SK-N-SH treated with all-trans-retinoic acid at 6 μM for 48 hours (cell line): ENCODE data around the gene DGKZ.

Source experiments
- ATAC-seq: fragments of 200-7000 bp; cut with Tn5 transposase; 3 replicates; pipeline ENCODE4 v1.9.1; 2020; ENCODE audit warnings: mild to moderate bottlenecking, moderate library complexity
- ARNTL ChIP-seq: fragments of 450-650 bp; formaldehyde crosslinking; IDR thresholded peaks from 2 replicates; pipeline ENCODE4 v1.5.0; 2020; ENCODE audit warnings: low read depth, mild to moderate bottlenecking, moderate library complexity, borderline replicate concordance
- BACH2 ChIP-seq: fragments of 250-450 bp; sonication (Bioruptor Pico); IDR thresholded peaks from 2 replicates; pipeline ENCODE4 v1.9.0; 2021; ENCODE audit warnings: mild to moderate bottlenecking, borderline replicate concordance
- CSDC2 ChIP-seq: fragments of 250-450 bp; sonication (Bioruptor Pico); IDR thresholded peaks from 2 replicates; pipeline ENCODE4 v1.5.0; 2020; ENCODE audit warnings: mild to moderate bottlenecking, moderate library complexity
- ESRRG ChIP-seq: fragments of 250-450 bp; sonication (Bioruptor Pico); IDR thresholded peaks from 2 replicates; pipeline ENCODE4 v1.6.1; 2021; ENCODE audit warnings: mild to moderate bottlenecking
- ISL1 ChIP-seq: fragments of 250-450 bp; sonication (Bioruptor Pico); IDR thresholded peaks from 2 replicates; pipeline ENCODE4 v2.1.2; 2022; ENCODE audit warnings: mild to moderate bottlenecking, moderate library complexity
- PPARA ChIP-seq: fragments of 250-450 bp; sonication (Bioruptor Pico); IDR thresholded peaks from 2 replicates; pipeline ENCODE4 v1.5.0; 2020; ENCODE audit warnings: mild to moderate bottlenecking, borderline replicate concordance
- RARB ChIP-seq: fragments of 250-450 bp; sonication (Bioruptor Pico); IDR thresholded peaks from 2 replicates; pipeline ENCODE4 v1.8.0; 2021; ENCODE audit warnings: mild to moderate bottlenecking, moderate library complexity
- SNAI2 ChIP-seq: fragments of 250-450 bp; sonication (Bioruptor Pico); IDR thresholded peaks from 2 replicates; pipeline ENCODE4 v1.5.0; 2020; ENCODE audit warnings: mild to moderate bottlenecking, moderate library complexity
- TCF4 ChIP-seq: fragments of 250-450 bp; sonication (Bioruptor Pico); IDR thresholded peaks from 2 replicates; pipeline ENCODE4 v1.8.0; 2021; ENCODE audit warnings: mild to moderate bottlenecking, moderate library complexity, borderline replicate concordance
- TOX ChIP-seq: fragments of 250-450 bp; sonication (Bioruptor Pico); IDR thresholded peaks from 2 replicates; pipeline ENCODE4 v1.8.0; 2021; ENCODE audit warnings: mild to moderate bottlenecking, moderate library complexity, borderline replicate concordance
- ZC3H10 ChIP-seq: fragments of 250-450 bp; sonication (Bioruptor Pico); IDR thresholded peaks from 2 replicates; pipeline ENCODE4 v1.5.1; 2021; ENCODE audit warnings: mild to moderate bottlenecking, moderate library complexity
- ZFP3 ChIP-seq: fragments of 250-450 bp; sonication (Bioruptor Pico); IDR thresholded peaks from 2 replicates; pipeline ENCODE4 v1.5.0; 2020; ENCODE audit warnings: mild to moderate bottlenecking, moderate library complexity
- ZFP30 ChIP-seq: fragments of 450-650 bp; formaldehyde crosslinking; IDR thresholded peaks from 2 replicates; pipeline ENCODE4 v1.5.0; 2022; ENCODE audit warnings: mild to moderate bottlenecking, moderate library complexity
- ZNF565 ChIP-seq: fragments of 450-650 bp; formaldehyde crosslinking; conservative IDR thresholded peaks from 2 replicates; pipeline ENCODE4 v1.5.0; 2020; ENCODE audit warnings: low read depth, mild to moderate bottlenecking, moderate library complexity
- ZNF70 ChIP-seq: fragments of 450-650 bp; formaldehyde crosslinking; IDR thresholded peaks from 2 replicates; pipeline ENCODE4 v1.5.0; 2020; ENCODE audit warnings: mild to moderate bottlenecking, moderate library complexity
- ZNF8 ChIP-seq: fragments of 450-650 bp; formaldehyde crosslinking; IDR thresholded peaks from 2 replicates; pipeline ENCODE4 v1.5.0; 2020; ENCODE audit warnings: mild to moderate bottlenecking, moderate library complexity
- TF ChIP-seq, protein P1 (sequence below): fragments of 250-450 bp; sonication (Bioruptor Pico); IDR thresholded peaks from 2 replicates; pipeline ENCODE4 v1.8.0; 2020; ENCODE audit warnings: mild to moderate bottlenecking, moderate library complexity, borderline replicate concordance
- TF ChIP-seq, protein P2 (sequence below): fragments of 250-450 bp; sonication (Bioruptor Pico); IDR thresholded peaks from 2 replicates; pipeline ENCODE4 v1.5.1; 2021; ENCODE audit warnings: mild to moderate bottlenecking, moderate library complexity
- TF ChIP-seq, protein P3 (sequence below): fragments of 250-450 bp; sonication (Bioruptor Pico); IDR thresholded peaks from 2 replicates; pipeline ENCODE4 v1.5.0; 2020; ENCODE audit warnings: mild to moderate bottlenecking, moderate library complexity
- TF ChIP-seq, protein P4 (sequence below): fragments of 250-450 bp; sonication (Bioruptor Pico); IDR thresholded peaks from 2 replicates; pipeline ENCODE4 v1.8.0; 2021; ENCODE audit warnings: low read depth, mild to moderate bottlenecking, moderate library complexity, borderline replicate concordance
- TF ChIP-seq, protein P5 (sequence below): fragments of 250-450 bp; sonication (Bioruptor Pico); IDR thresholded peaks from 2 replicates; pipeline ENCODE4 v1.5.1; 2020; ENCODE audit warnings: low read depth, mild to moderate bottlenecking, moderate library complexity

The DGKZ gene

DNA sequence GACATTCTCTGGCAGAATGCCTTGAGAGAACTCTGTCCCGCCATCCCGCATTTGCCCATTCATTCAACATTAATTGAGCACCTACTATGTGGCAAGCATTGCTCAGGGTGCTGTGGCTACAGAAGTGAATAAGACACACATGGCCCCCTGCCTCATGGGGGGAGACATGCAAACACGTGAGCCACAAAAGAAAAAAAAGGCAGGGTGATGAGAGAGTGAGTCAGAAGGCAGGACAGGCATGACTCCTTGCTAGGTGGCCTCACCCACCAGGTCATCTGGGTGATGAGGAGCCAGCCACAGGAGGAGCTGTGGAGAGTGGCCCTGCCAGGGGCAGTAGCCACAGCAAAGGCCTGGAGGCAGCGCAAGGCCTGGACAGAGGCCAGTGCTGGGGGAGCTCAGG lies 39.4 kb downstream of the DGKZ start:
- ATAC-seq, result no peak
- no peak for TF ChIP-seq SNAI2 (CRISPR knock-in tag)
- no peak for TF ChIP-seq ZNF70 (CRISPR knock-in tag)
- no peak for TF ChIP-seq ZNF565 (CRISPR knock-in tag)
- TF ChIP-seq ARNTL (CRISPR knock-in tag), result no peak
- no peak for TF ChIP-seq BACH2 (CRISPR knock-in tag)
- TF ChIP-seq, protein P1, sequence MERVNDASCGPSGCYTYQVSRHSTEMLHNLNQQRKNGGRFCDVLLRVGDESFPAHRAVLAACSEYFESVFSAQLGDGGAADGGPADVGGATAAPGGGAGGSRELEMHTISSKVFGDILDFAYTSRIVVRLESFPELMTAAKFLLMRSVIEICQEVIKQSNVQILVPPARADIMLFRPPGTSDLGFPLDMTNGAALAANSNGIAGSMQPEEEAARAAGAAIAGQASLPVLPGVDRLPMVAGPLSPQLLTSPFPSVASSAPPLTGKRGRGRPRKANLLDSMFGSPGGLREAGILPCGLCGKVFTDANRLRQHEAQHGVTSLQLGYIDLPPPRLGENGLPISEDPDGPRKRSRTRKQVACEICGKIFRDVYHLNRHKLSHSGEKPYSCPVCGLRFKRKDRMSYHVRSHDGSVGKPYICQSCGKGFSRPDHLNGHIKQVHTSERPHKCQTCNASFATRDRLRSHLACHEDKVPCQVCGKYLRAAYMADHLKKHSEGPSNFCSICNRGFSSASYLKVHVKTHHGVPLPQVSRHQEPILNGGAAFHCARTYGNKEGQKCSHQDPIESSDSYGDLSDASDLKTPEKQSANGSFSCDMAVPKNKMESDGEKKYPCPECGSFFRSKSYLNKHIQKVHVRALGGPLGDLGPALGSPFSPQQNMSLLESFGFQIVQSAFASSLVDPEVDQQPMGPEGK (CRISPR knock-in tag), result no peak
- TF ChIP-seq TOX (CRISPR knock-in tag), result no peak
- TF ChIP-seq, protein P2, sequence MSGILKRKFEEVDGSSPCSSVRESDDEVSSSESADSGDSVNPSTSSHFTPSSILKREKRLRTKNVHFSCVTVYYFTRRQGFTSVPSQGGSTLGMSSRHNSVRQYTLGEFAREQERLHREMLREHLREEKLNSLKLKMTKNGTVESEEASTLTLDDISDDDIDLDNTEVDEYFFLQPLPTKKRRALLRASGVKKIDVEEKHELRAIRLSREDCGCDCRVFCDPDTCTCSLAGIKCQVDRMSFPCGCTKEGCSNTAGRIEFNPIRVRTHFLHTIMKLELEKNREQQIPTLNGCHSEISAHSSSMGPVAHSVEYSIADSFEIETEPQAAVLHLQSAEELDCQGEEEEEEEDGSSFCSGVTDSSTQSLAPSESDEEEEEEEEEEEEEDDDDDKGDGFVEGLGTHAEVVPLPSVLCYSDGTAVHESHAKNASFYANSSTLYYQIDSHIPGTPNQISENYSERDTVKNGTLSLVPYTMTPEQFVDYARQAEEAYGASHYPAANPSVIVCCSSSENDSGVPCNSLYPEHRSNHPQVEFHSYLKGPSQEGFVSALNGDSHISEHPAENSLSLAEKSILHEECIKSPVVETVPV (CRISPR knock-in tag), result no peak

DNA sequence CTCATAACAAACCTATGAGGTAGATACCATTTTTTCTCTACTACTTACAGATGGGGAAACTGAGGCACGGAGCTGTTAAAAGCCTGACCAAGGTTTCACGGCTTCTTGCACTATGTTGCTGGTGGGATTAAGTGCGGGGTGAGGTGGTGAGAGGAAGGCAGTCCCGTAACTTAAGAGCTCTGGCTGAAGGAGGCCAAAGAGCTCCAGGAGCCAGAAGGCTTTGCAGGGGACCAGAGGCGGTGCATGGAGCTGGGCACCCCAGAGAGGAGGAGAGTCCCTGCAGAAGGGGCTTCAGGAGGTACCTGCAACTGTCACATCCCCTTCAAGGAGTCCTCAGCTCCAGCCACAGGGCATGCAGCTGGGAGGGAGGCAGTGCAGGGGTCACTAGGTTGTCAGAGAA lies 40.2 kb downstream of the DGKZ start:
- TF ChIP-seq, protein P3, sequence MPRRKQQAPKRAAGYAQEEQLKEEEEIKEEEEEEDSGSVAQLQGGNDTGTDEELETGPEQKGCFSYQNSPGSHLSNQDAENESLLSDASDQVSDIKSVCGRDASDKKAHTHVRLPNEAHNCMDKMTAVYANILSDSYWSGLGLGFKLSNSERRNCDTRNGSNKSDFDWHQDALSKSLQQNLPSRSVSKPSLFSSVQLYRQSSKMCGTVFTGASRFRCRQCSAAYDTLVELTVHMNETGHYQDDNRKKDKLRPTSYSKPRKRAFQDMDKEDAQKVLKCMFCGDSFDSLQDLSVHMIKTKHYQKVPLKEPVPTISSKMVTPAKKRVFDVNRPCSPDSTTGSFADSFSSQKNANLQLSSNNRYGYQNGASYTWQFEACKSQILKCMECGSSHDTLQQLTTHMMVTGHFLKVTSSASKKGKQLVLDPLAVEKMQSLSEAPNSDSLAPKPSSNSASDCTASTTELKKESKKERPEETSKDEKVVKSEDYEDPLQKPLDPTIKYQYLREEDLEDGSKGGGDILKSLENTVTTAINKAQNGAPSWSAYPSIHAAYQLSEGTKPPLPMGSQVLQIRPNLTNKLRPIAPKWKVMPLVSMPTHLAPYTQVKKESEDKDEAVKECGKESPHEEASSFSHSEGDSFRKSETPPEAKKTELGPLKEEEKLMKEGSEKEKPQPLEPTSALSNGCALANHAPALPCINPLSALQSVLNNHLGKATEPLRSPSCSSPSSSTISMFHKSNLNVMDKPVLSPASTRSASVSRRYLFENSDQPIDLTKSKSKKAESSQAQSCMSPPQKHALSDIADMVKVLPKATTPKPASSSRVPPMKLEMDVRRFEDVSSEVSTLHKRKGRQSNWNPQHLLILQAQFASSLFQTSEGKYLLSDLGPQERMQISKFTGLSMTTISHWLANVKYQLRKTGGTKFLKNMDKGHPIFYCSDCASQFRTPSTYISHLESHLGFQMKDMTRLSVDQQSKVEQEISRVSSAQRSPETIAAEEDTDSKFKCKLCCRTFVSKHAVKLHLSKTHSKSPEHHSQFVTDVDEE (CRISPR knock-in tag), result no peak
- TF ChIP-seq ESRRG (no peak), RARB (CRISPR knock-in tag) (no peak), ZNF70 (CRISPR knock-in tag) (no peak), ZFP3 (CRISPR knock-in tag) (no peak), ISL1 (CRISPR knock-in tag) (no peak), PPARA (CRISPR knock-in tag) (no peak), ZFP30 (no peak), BACH2 (CRISPR knock-in tag) (no peak), ZNF565 (CRISPR knock-in tag) (no peak), ZC3H10 (CRISPR knock-in tag) (no peak), TCF4 (CRISPR knock-in tag) (no peak), CSDC2 (no peak), ZNF8 (no peak), SNAI2 (CRISPR knock-in tag) (no peak), ARNTL (CRISPR knock-in tag) (no peak)
- TF ChIP-seq, protein P2 (CRISPR knock-in tag), result no peak
- TF ChIP-seq, protein P4, sequence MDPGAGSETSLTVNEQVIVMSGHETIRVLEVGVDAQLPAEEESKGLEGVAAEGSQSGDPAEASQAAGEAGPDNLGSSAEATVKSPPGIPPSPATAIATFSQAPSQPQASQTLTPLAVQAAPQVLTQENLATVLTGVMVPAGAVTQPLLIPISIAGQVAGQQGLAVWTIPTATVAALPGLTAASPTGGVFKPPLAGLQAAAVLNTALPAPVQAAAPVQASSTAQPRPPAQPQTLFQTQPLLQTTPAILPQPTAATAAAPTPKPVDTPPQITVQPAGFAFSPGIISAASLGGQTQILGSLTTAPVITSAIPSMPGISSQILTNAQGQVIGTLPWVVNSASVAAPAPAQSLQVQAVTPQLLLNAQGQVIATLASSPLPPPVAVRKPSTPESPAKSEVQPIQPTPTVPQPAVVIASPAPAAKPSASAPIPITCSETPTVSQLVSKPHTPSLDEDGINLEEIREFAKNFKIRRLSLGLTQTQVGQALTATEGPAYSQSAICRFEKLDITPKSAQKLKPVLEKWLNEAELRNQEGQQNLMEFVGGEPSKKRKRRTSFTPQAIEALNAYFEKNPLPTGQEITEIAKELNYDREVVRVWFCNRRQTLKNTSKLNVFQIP (CRISPR knock-in tag), result no peak
- TF ChIP-seq, protein P5, sequence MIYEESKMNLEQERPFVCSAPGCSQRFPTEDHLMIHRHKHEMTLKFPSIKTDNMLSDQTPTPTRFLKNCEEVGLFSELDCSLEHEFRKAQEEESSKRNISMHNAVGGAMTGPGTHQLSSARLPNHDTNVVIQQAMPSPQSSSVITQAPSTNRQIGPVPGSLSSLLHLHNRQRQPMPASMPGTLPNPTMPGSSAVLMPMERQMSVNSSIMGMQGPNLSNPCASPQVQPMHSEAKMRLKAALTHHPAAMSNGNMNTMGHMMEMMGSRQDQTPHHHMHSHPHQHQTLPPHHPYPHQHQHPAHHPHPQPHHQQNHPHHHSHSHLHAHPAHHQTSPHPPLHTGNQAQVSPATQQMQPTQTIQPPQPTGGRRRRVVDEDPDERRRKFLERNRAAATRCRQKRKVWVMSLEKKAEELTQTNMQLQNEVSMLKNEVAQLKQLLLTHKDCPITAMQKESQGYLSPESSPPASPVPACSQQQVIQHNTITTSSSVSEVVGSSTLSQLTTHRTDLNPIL, result no peak
- TF ChIP-seq, protein P1 (CRISPR knock-in tag), result no peak
- ATAC-seq, result no peak
